HG03135 (cell line): ENCODE results near the gene NXPE4.

Experiments
- ATAC-seq: cut with Tn5 transposase; IDR thresholded peaks from one replicate; pipeline ENCODE4 v1.9.1; 2021; ENCODE audit warnings: mild to moderate bottlenecking, moderate library complexity; ENCODE audit not compliant: unreplicated experiment

The NXPE4 gene

GRCh38 chr11:114563077-114563476 lies 32.5 kb downstream of the NXPE4 start:
- no peak for ATAC-seq

- ATAC-seq: no peak
Observed at GRCh38 chr11:114562166-114562916, 33.2 kb downstream of the NXPE4 start.

DNA sequence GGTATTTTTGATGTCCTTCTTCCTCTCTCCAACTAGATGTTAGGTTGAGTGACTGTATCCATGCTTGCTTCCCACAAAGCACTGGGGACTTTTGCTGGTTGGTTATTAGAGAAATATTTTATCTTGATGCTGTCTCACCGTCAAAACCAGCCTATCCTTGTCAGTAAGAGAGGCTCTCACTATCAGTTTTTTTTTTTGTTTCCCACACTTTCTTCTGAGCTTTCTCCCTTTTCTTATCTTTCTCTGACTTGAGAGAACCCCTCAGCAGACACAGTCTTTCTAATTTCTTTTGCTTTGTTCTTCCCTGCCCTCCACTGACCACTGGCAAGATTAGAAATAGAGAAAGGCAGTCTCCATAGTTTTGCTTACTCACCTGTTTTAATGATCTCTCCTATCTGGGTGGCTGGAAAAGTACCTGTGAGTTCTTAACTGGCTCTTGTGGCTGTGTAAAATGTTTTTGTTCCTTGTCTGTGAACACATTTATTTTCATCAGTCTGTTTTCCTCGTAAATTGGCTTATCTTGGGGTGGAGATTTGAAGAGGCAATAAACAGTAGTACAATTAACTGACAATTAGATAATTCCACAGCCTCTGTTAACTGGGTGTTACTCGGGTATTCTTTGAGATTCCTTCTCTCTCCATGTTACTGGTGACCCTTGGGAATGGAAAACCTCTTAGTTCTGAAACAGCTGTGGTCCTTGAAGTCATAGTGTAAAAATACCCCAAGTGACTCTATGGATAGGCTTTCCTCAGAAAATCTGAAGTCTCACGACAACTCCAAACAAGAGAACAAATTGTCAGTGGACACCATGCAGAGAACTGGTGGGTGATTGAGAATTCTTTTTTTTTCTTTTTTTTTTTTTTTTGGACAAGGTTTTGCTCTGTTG lies 35.9 kb downstream of the NXPE4 start, which contains the start of gene NXPE1:
TSS of gene NXPE1 (minus strand) at position 457 of the 886 bp plus-strand sequence. CDS start 8,680 bp downstream, outside the sequence.
- ATAC-seq: no peak

DNA sequence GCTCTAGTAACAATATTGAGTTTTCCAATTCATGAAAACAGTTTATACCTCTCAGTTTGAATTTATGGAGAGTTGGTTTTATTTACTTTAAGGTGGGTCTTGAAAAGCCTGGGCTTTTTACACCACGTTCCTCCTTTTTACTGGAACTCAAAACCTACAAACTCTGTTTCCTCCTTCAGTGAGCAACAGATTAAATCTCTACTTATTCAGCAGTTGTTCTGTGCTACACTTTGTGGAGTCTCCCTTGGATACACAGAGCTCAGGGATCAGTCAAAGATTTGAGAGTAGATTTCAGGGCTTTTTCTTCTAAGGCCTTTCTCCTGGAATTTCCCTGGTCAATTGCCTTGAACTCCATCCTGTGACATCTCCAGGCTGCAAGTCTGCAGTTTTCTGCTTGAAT lies 39.5 kb downstream of the NXPE4 start:
- no peak for ATAC-seq

DNA sequence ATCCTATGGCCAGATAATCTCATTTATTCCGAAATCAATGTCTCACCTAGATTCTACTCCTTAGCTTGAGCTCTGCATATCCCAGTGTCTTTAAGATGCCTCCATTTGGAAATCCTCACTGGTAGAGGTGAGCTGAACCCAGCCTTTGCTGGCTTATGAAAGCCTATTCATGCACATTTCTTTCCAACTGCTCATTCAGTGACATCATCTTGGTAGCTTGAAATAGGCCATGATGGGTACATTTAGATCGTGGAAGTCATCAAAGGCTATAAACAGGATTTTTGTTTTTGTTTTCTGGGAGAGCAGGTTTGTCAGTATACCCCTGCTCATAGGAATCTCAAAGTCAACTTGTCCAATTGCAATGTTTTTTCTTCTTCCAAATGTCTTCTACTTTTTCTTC lies 41.9 kb downstream of the NXPE4 start:
- no peak for ATAC-seq

DNA sequence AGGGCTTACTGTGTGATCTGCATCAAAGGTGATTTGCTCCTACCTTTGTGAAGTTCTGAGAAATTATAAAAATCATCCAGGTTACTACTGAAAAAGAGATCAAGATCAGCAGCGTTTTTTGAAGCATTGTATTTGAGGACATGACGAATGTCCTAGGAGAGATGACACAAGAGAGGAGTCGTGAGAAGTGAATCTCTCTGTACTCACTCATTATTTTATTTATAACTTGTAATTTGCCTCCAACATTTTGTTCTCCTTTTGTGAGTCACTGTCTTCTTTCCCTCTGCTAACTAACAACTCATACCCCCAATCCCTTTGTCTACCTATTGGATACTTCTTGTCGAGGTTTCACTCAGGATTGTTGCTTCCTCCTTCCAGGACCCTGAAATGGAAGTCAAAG lies 44.5 kb downstream of the NXPE4 start:
- no peak for ATAC-seq

DNA sequence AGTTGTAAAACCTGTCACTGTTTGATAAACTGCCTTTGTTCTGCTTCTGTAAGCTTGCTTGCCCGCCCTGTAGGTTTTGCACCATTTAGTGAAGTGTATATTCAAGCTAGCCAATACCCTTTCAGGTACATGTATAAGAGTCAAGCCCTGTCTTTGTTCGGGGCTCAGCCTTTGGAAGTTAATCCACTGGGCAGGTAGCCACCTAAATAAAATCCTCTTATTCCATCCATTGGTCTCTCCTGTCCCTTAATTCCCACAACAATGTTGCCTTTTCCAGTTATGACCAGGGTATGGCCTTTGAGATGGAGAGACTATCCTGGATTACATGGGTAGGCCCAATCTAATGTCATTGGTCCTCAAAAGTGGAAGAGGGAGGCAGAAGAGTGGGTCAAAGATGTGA lies 69.9 kb downstream of the NXPE4 start:
- ATAC-seq: no peak

- ATAC-seq: no peak
Observed at GRCh38 chr11:114524122-114524521, 71.5 kb downstream of the NXPE4 start.

- ATAC-seq: no peak
Observed at GRCh38 chr11:114522818-114523217, 72.8 kb downstream of the NXPE4 start.
